ENCODE results near the gene ZBTB1. TPM values are rescaled to one million over a fixed set of nuclear protein-coding genes. Genes with fewer than 3 reads are reported as not detected.

ZBTB1 gene
- total RNA-seq, 1 experiment from 2014 or later = 26.0 TPM

DNA sequence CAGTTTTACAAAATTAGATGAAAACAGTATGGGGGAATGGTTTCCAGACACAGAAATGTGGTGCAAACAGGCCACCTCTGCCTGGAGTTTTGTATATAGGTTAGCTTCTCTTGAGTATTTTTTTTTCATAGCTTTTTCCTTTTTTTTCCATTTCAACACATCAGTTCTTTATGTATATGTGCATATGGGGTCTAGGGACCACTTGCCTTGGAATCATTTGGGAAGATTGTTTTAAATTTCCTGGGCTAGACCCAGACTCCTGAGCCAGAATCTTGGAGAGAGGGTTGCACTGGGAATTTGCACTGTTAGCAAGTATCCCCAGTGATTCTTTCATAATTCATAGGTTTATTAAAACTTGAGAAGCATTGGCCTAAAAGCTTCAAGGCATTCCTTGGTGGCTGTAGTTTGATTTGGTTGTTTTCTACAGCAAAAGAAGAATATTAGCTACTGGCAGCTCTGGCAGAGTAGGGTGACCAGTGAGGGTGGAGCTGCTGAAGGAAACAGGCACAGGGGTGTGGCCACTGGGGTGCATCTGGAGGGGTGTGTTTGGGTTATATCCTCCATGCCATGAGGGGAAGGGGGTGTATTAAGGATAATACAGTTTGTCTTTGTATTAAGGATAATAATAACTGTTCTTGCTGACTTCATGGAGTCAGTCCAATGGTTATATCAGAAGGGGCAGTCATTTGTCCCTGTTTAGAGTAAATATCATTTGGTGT, 68.0 kb downstream of the ZBTB1 start:
- no peaks in the 10 kb centered on the region for H3K79me2 ChIP-seq (ENCODE audit: low read length)
- no peaks in the 10 kb centered on the region for H3F3A ChIP-seq (ENCODE audit: low read length, unreplicated experiment)
- no peak overlapping the region for H2AFZ ChIP-seq (ENCODE audit: low read length)
- no peak overlapping the region for H3K4me2 ChIP-seq (ENCODE audit: low read length)
- ChIA-PET POLR2A (ENCODE audit: unreplicated experiment) (no interaction called here), CTCF (no interaction called here)
- no peak overlapping the region for H3K27ac ChIP-seq (ENCODE audit: low read length)
- no peak for ATAC-seq
- no peak for DNase-seq
- H3K27me3 ChIP-seq (ENCODE audit: low read length) = no peaks in the 10 kb centered on the region
- no TSS peak for BruUV-seq (replicated peaks)
- H3K36me3 ChIP-seq (ENCODE audit: low read depth, low read length) = no peaks in the 10 kb centered on the region
- TF ChIP-seq EZH2 (IDR thresholded peaks at IDR 0.05; ENCODE audit: low read length, unreplicated experiment) (no peak), EZH2phosphoT487 (IDR thresholded peaks at IDR 0.05; ENCODE audit: borderline replicate concordance, low read length) (no peak)
- TF ChIP-seq, protein P1, sequence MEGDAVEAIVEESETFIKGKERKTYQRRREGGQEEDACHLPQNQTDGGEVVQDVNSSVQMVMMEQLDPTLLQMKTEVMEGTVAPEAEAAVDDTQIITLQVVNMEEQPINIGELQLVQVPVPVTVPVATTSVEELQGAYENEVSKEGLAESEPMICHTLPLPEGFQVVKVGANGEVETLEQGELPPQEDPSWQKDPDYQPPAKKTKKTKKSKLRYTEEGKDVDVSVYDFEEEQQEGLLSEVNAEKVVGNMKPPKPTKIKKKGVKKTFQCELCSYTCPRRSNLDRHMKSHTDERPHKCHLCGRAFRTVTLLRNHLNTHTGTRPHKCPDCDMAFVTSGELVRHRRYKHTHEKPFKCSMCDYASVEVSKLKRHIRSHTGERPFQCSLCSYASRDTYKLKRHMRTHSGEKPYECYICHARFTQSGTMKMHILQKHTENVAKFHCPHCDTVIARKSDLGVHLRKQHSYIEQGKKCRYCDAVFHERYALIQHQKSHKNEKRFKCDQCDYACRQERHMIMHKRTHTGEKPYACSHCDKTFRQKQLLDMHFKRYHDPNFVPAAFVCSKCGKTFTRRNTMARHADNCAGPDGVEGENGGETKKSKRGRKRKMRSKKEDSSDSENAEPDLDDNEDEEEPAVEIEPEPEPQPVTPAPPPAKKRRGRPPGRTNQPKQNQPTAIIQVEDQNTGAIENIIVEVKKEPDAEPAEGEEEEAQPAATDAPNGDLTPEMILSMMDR (conservative IDR thresholded peaks at IDR 0.05; ENCODE audit: low read depth, low read length) = no peak
- H3K9me2 ChIP-seq (replicated peaks; ENCODE audit: low read length) = no peaks in the 10 kb centered on the region
- H3K4me3 ChIP-seq (ENCODE audit: low read length) = no peak overlapping the region
- no peaks in the 10 kb centered on the region for H3K9me3 ChIP-seq (ENCODE audit: low read length)
- H3K9ac ChIP-seq (ENCODE audit: low read length) = no peak overlapping the region
- intact Hi-C loops (cut with micrococcal nuclease) = no loop called here
- peaks cover 11% of the 10 kb centered on the region for H3K4me1 ChIP-seq (ENCODE audit: insufficient read depth, low read length)
- no peaks in the 10 kb centered on the region for H4K20me1 ChIP-seq (ENCODE audit: low read length)

DNA sequence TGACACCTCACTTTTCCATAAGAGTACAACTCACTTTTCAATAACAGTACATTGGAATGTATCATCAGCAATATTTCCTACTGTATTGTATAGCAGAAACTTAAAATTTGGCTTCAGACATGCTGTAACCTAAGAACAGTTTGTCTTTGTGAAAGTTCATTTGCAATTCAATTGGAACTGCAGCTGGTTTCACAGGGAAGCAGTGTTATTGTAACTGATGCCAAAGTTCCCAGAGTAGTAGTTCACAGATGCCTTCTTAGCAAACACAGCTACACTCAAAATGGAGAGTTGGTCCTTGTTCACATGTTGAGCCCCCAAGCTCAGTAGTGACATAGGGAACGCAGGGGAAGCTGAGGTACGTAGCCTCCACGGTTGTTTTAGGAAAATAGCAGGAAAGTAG, 68.5 kb downstream of the ZBTB1 start:
- intact Hi-C loops (cut with micrococcal nuclease) = no loop called here
- Histone ChIP-seq H3K27me3 (ENCODE audit: low read length) (no peaks in the 10 kb centered on the region), H3K4me2 (ENCODE audit: low read length) (no peak overlapping the region), H3F3A (ENCODE audit: low read length, unreplicated experiment) (no peaks in the 10 kb centered on the region), H3K9ac (ENCODE audit: low read length) (no peak overlapping the region), H3K27ac (ENCODE audit: low read length) (no peak overlapping the region), H3K9me3 (ENCODE audit: low read length) (no peaks in the 10 kb centered on the region), H3K4me3 (ENCODE audit: low read length) (no peak overlapping the region), H2AFZ (ENCODE audit: low read length) (no peak overlapping the region), H3K79me2 (ENCODE audit: low read length) (no peaks in the 10 kb centered on the region), H3K36me3 (ENCODE audit: low read depth, low read length) (no peaks in the 10 kb centered on the region), H3K4me1 (ENCODE audit: insufficient read depth, low read length) (peaks cover 11% of the 10 kb centered on the region), H3K9me2 (replicated peaks; ENCODE audit: low read length) (no peaks in the 10 kb centered on the region), H4K20me1 (ENCODE audit: low read length) (no peaks in the 10 kb centered on the region)
- ATAC-seq (no peak), DNase-seq (no peak)
- ChIA-PET POLR2A (ENCODE audit: unreplicated experiment) (interaction anchor here (0.6 kb wide), 1 partner anchor 16 kb away, joined by 3 read pairs; no protein-coding TSS in a partner anchor), CTCF (no interaction called here)
- no peak for TF ChIP-seq EZH2phosphoT487 (IDR thresholded peaks at IDR 0.05; ENCODE audit: borderline replicate concordance, low read length)
- BruUV-seq (replicated peaks) = no TSS peak

Other genes starting within 250 kb of the ZBTB1 start
- gene ESR2, start 210.4 kb upstream of the ZBTB1 start, total RNA-seq (2014; rRNA removed) = 0.18 and 0.35 TPM in 2 replicates
- gene MTHFD1, start 116.4 kb upstream of the ZBTB1 start, total RNA-seq (2014; rRNA removed) = 89.3 and 103 TPM in 2 replicates
- 0.58 and 0.86 TPM in 2 replicates for gene AKAP5, start 39.3 kb upstream of the ZBTB1 start, total RNA-seq (2014; rRNA removed)
- 4.0 and 10.7 TPM in 2 replicates for gene ZBTB25, start 932 bp upstream of the ZBTB1 start, total RNA-seq (2014; rRNA removed)
- 15.7 and 16.5 TPM in 2 replicates for gene HSPA2, start 36.0 kb downstream of the ZBTB1 start, total RNA-seq (2014; rRNA removed)
- 0.26 TPM in 1 of 2 replicates, not detected in the other for gene PPP1R36, start 45.2 kb downstream of the ZBTB1 start, total RNA-seq (2014; rRNA removed)
- gene PLEKHG3, start 199.7 kb downstream of the ZBTB1 start, total RNA-seq (2014; rRNA removed) = 49.6 and 64.0 TPM in 2 replicates

Data from PC-3 (cell line).